H1 (cell line): ENCODE results near the gene LCOR. TPM values are rescaled to one million over a fixed set of nuclear protein-coding genes. Genes with fewer than 3 reads are reported as not detected.

ENCODE experiments used
- CTCF ChIA-PET: fragments of 300-600 bp; sonication (Branson Sonifier 250); formaldehyde crosslinking; loops from one replicate; lab custom pipeline; 2021; ENCODE audit not compliant: partially characterized antibody; lab: Charles Lee
- POLR2A ChIA-PET: fragments of 300-600 bp; sonication (Branson Sonifier 250); formaldehyde crosslinking; loops from one replicate; lab custom pipeline; 2021; ENCODE audit warnings: inconsistent platforms; ENCODE audit not compliant: partially characterized antibody; lab: Charles Lee
- DNase-seq, 2 experiments: peaks; one replicate each; pipeline versions ENCODE4 v3.0.0 to v3.0.0-alpha.2; 2010 to 2022; ENCODE audit warnings: low spot score in 2 of 2, low read depth in 1 of 2, mixed read lengths in 1 of 2
- FAIRE-seq: peaks from 2 replicates; lab custom pipeline; 2011; peaks lifted over from hg19 to GRCh38; lab: Jason Lieb, UNC
- H2AFZ ChIP-seq: 2 replicates; pipeline ENCODE4 v1.8.1; 2012; ENCODE audit warnings: low read length, inconsistent platforms
- H2AK5ac ChIP-seq: 2 replicates; pipeline ENCODE4 v1.6.1; 2013; ENCODE audit warnings: low read depth, low read length
- H2BK120ac ChIP-seq: replicated peaks from 2 replicates; pipeline ENCODE3; 2013; ENCODE audit warnings: low read depth, low read length, inconsistent platforms
- H2BK12ac ChIP-seq: 2 replicates; pipeline ENCODE4 v1.6.1; 2013; ENCODE audit warnings: low read depth, low read length
- H2BK15ac ChIP-seq: 2 replicates; pipeline ENCODE4 v1.6.1; 2013; ENCODE audit warnings: low read length
- H2BK20ac ChIP-seq: 2 replicates; pipeline ENCODE4 v1.6.1; 2013; ENCODE audit warnings: low read length
- H2BK5ac ChIP-seq: 2 replicates; pipeline ENCODE4 v1.6.1; 2013; ENCODE audit warnings: low read depth, low read length
- H3K14ac ChIP-seq: 2 replicates; pipeline ENCODE4 v1.6.1; 2013; ENCODE audit warnings: inconsistent platforms; ENCODE audit not compliant: insufficient read length
- H3K18ac ChIP-seq: 2 replicates; pipeline ENCODE4 v1.6.1; 2013; ENCODE audit warnings: low read length; ENCODE audit errors: extremely low read depth
- H3K23ac ChIP-seq: 2 replicates; pipeline ENCODE4 v1.6.1; 2013; ENCODE audit warnings: inconsistent platforms; ENCODE audit not compliant: insufficient read length
- H3K23me2 ChIP-seq: 2 replicates; pipeline ENCODE4 v1.6.1; 2013; ENCODE audit warnings: low read depth, low read length
- H3K27ac ChIP-seq: 2 replicates; pipeline ENCODE4 v1.6.1; 2011; ENCODE audit warnings: low read depth, low read length, inconsistent platforms
- H3K27me3 ChIP-seq, 4 experiments: replicated peaks in 1 of 4; 1 replicate in 1 of 4; 2 replicates in 3 of 4; pipeline versions ENCODE4 v1.6.1 to v1.8.1; 2011 to 2013; ENCODE audit warnings: low read length in 3 of 4, mild to moderate bottlenecking in 3 of 4, inconsistent platforms in 2 of 4, mixed read lengths in 2 of 4, moderate library complexity in 1 of 4; ENCODE audit not compliant: control insufficient read depth in 3 of 4, insufficient read depth in 3 of 4; ENCODE audit errors: extremely low read depth in 1 of 4
- H3K36me3 ChIP-seq, 4 experiments: 2 replicates each; pipeline versions ENCODE4 v1.6.1 to v1.8.1; 2011 to 2013; ENCODE audit warnings: mild to moderate bottlenecking in 4 of 4, low read length in 3 of 4, moderate library complexity in 2 of 4, control low read depth in 1 of 4, inconsistent platforms in 1 of 4; ENCODE audit not compliant: insufficient read depth in 4 of 4, control insufficient read depth in 2 of 4
- H3K4ac ChIP-seq: replicated peaks from 2 replicates; pipeline ENCODE3; 2013; ENCODE audit warnings: low read length, low read depth, mixed read lengths, inconsistent platforms; ENCODE audit not compliant: insufficient read length
- H3K4me1 ChIP-seq, 4 experiments: replicated peaks in 1 of 4; 1 replicate in 1 of 4; 2 replicates in 3 of 4; pipeline versions ENCODE4 v1.6.1 to v1.8.1; 2011 to 2013; ENCODE audit warnings: low read length in 3 of 4, inconsistent platforms in 2 of 4, mixed read lengths in 1 of 4; ENCODE audit not compliant: insufficient read depth in 4 of 4, control insufficient read depth in 3 of 4
- H3K4me2 ChIP-seq, 2 experiments: 2 replicates each; pipeline versions ENCODE4 v1.6.1 to v1.8.1; 2011 to 2013; ENCODE audit warnings: low read depth in 2 of 2, low read length in 2 of 2, control low read depth in 1 of 2, inconsistent platforms in 1 of 2, mild to moderate bottlenecking in 1 of 2; ENCODE audit not compliant: insufficient read depth in 1 of 2
- H3K4me3 ChIP-seq, 4 experiments: fragments of 200-600, 300-600 bp in 1 of 4; sonication (generic), shearing (Covaris generic), sonication (Bioruptor Twin) in 1 of 4; 2 replicates each; pipeline versions ENCODE4 v1.5.1 to v1.8.1; 2011 to 2016; ENCODE audit warnings: low read length in 4 of 4, low read depth in 3 of 4, control low read depth in 2 of 4, inconsistent platforms in 2 of 4, mild to moderate bottlenecking in 2 of 4, mixed read lengths in 1 of 4, moderate library complexity in 1 of 4; ENCODE audit not compliant: insufficient read depth in 2 of 4; ENCODE audit errors: extremely low read depth in 1 of 4
- H3K56ac ChIP-seq: replicated peaks from 2 replicates; pipeline ENCODE3; 2013; ENCODE audit warnings: low read depth, mild to moderate bottlenecking, mixed read lengths, low read length, inconsistent platforms; ENCODE audit not compliant: insufficient read length
- H3K79me1 ChIP-seq: 2 replicates; pipeline ENCODE4 v1.6.1; 2013; ENCODE audit warnings: low read depth, low read length, control low read depth
- H3K79me2 ChIP-seq, 2 experiments: 2 replicates each; pipeline versions ENCODE4 v1.6.1 to v1.8.1; 2012 to 2013; ENCODE audit warnings: low read length in 2 of 2, mild to moderate bottlenecking in 2 of 2, inconsistent platforms in 1 of 2; ENCODE audit not compliant: insufficient read depth in 2 of 2, control insufficient read depth in 1 of 2
- H3K9ac ChIP-seq, 4 experiments: replicated peaks in 1 of 4; 1 replicate in 1 of 4; 2 replicates in 3 of 4; pipeline versions ENCODE4 v1.6.1 to v1.8.1; 2011 to 2013; ENCODE audit warnings: low read depth in 3 of 4, low read length in 3 of 4, control low read depth in 2 of 4, mild to moderate bottlenecking in 2 of 4, moderate library complexity in 2 of 4, inconsistent platforms in 1 of 4; ENCODE audit errors: extremely low read depth in 1 of 4
- H3K9me3 ChIP-seq, 2 experiments: 2 replicates each; pipeline versions ENCODE4 v1.6.1 to v1.8.1; 2012 to 2013; ENCODE audit warnings: mild to moderate bottlenecking in 2 of 2, moderate library complexity in 2 of 2, control low read depth in 1 of 2, inconsistent platforms in 1 of 2, low read depth in 1 of 2, low read length in 1 of 2, mixed read lengths in 1 of 2; ENCODE audit not compliant: insufficient read depth in 2 of 2
- H4K20me1 ChIP-seq, 2 experiments: replicated peaks in 1 of 2; 2 replicates each; pipeline versions ENCODE3 to v1.8.1; 2011 to 2013; ENCODE audit warnings: inconsistent platforms in 2 of 2, low read length in 2 of 2, mild to moderate bottlenecking in 1 of 2; ENCODE audit not compliant: insufficient read depth in 2 of 2, control insufficient read depth in 1 of 2
- H4K5ac ChIP-seq: 2 replicates; pipeline ENCODE4 v1.6.1; 2013; ENCODE audit warnings: low read length, low read depth, mixed read lengths, inconsistent platforms; ENCODE audit not compliant: insufficient read length
- H4K8ac ChIP-seq: 2 replicates; pipeline ENCODE4 v1.8.0; 2013; ENCODE audit warnings: mild to moderate bottlenecking, moderate library complexity, low read length, inconsistent platforms; ENCODE audit not compliant: insufficient read depth; ENCODE audit errors: extremely low read depth
- H4K91ac ChIP-seq: replicated peaks from 2 replicates; pipeline ENCODE3; 2013; ENCODE audit warnings: low read length, mixed read lengths, inconsistent platforms; ENCODE audit not compliant: insufficient read length
- BRCA1 ChIP-seq: IDR thresholded peaks from 2 replicates; pipeline ENCODE4 v1.6.1; 2012; ENCODE audit warnings: low read depth, low read length, improper control_type of control experiment
- EGR1 ChIP-seq: IDR thresholded peaks from 2 replicates; pipeline ENCODE4 v1.6.1; 2011; ENCODE audit warnings: low read depth, low read length, borderline replicate concordance
- GTF2F1 ChIP-seq: IDR thresholded peaks from 2 replicates; pipeline ENCODE4 v1.6.1; 2012; ENCODE audit warnings: low read depth, low read length, improper control_type of control experiment, borderline replicate concordance
- KDM4A ChIP-seq: IDR thresholded peaks from one replicate; pipeline ENCODE4 v1.7.1; 2012; ENCODE audit warnings: low read depth, mild to moderate bottlenecking, moderate library complexity, low read length, inconsistent platforms; ENCODE audit not compliant: severe bottlenecking
- NRF1 ChIP-seq: IDR thresholded peaks from 2 replicates; pipeline ENCODE4 v1.6.1; 2011; ENCODE audit warnings: mild to moderate bottlenecking, low read depth, low read length, improper control_type of control experiment
- RFX5 ChIP-seq: IDR thresholded peaks from 2 replicates; pipeline ENCODE4 v1.6.1; 2011; ENCODE audit warnings: low read depth, low read length, improper control_type of control experiment, borderline replicate concordance
- YY1 ChIP-seq: IDR thresholded peaks from 2 replicates; pipeline ENCODE4 v1.6.1; 2011; ENCODE audit warnings: low read depth, mild to moderate bottlenecking, low read length
- WGBS, 2 experiments: shearing (Covaris generic) in 1 of 2; methylation state at CpG; one replicate each; pipeline versions ENCODE4 v1.1.6 to v1.1.7; 2013 to 2015; ENCODE audit warnings: low lambda C conversion rate in 2 of 2, mixed read lengths in 2 of 2, inconsistent platforms in 1 of 2, low coverage in 1 of 2, missing lambda C conversion rate in 1 of 2; ENCODE audit not compliant: insufficient replicate concordance in 2 of 2, insufficient coverage in 1 of 2, insufficient read length in 1 of 2; ENCODE audit errors: extremely low coverage in 1 of 2, missing lambda C conversion rate in 1 of 2; 5-methylcytosine and 5-hydroxymethylcytosine counted together
- polyA plus RNA-seq, 7 experiments: library from polyadenylated mRNA; depleted of rRNA in 3 of 7; stranded (reverse) in 5 of 7; unstranded in 2 of 7; fragments of >200 nt in 5 of 7; fragments of 200-250 nt in 2 of 7; gene quantifications; 1 replicate in 5 of 7; 2 replicates in 1 of 7; 4 replicates in 1 of 7; pipeline versions ENCODE4 v1.2.1 to v1.2.3, GENCODE V29; 2011 to 2013; ENCODE audit warnings: missing spikeins in 2 of 7, mixed read lengths in 2 of 7
- total RNA-seq: library from RNA; stranded (reverse); fragmentation: NEBNext Ultra II Directional; extraction: Animal tissue kit (Norgen Biotek cat#: 25700); gene quantifications from 2 replicates; pipeline ENCODE4 v1.2.1, GENCODE V29; 2021

Gene LCOR
- total and polyA plus RNA-seq, 2 of the 8 experiments (the other 6 are each of a cell fraction or from before 2014, with no cell fraction given) = 4.7 to 25.5 TPM

DNA sequence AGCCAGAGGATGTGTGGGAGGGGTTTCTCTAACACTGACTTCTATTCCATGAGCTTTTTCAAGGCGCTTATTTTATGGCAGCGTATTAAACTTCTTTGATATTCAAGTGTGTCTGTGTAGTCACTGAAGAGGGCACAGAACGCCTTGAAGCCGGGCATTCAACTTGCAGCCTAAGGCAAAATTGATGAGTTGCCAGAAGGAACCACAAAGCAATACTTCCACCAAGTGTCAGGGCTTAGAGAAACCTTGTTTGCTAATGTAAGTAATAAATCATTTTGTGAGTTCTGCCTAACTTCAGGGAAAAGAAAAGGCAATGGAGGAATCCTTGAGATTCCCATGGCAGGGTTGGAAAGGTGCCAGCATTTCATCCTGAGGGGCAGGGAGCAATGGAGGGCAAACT, 163.8 kb downstream of the LCOR start:
- H2BK5ac ChIP-seq = no peak overlapping the region
- POLR2A ChIA-PET = no interaction called here
- no peaks in the 10 kb centered on the region for H3K79me1 ChIP-seq
- H4K91ac ChIP-seq = no peak overlapping the region
- H3K23me2 ChIP-seq = no peaks in the 10 kb centered on the region
- no peak overlapping the region for H2AK5ac ChIP-seq
- no peak overlapping the region for H3K9ac ChIP-seq
- H2BK15ac ChIP-seq = no peak overlapping the region
- H3K27ac ChIP-seq = no peak overlapping the region
- H3K56ac ChIP-seq = no peak overlapping the region
- no peak overlapping the region for H3K4me2 ChIP-seq
- TF ChIP-seq YY1 (no peak), RFX5 (no peak), GTF2F1 (no peak), BRCA1 (no peak), NRF1 (no peak), KDM4A (no peak), EGR1 (no peak)
- H4K20me1 ChIP-seq = no peaks in the 10 kb centered on the region
- no peak overlapping the region for H3K4ac ChIP-seq
- no peak overlapping the region for H3K18ac ChIP-seq
- no peak overlapping the region for H3K14ac ChIP-seq
- WGBS, 2 experiments = 80% methylated on average over 4 of the region's 4 CpGs; no CpG with 5 or more reads in 1 of the 2 experiments
- FAIRE-seq (no peak), DNase-seq (no peak)
- peaks cover 0 to 2% (median 0%) of the 10 kb centered on the region in 4 experiments; a peak in 1 of 7 replicates for H3K4me1 ChIP-seq
- H3K23ac ChIP-seq = no peak overlapping the region
- no peak overlapping the region for H2BK12ac ChIP-seq
- H2BK120ac ChIP-seq = no peak overlapping the region
- H4K5ac ChIP-seq = no peak overlapping the region
- H2BK20ac ChIP-seq = no peak overlapping the region
- H3K9me3 ChIP-seq = no peaks in the 10 kb centered on the region
- H3K36me3 ChIP-seq = no peaks in the 10 kb centered on the region
- CTCF ChIA-PET = interaction anchor here (0.7 to 2.9 kb wide), 8 partner anchors 8 to 63 kb away, joined by 3 to 15 read pairs (median 6); no protein-coding TSS in a partner anchor
- H3K27me3 ChIP-seq = no peaks in the 10 kb centered on the region
- no peaks in the 10 kb centered on the region for H3K79me2 ChIP-seq
- no peak overlapping the region for H4K8ac ChIP-seq
- H3K4me3 ChIP-seq = no peak overlapping the region
- no peak overlapping the region for H2AFZ ChIP-seq
